ENCODE data around the gene PIH1D2. TPM values are rescaled to one million over a fixed set of nuclear protein-coding genes. Genes with fewer than 3 reads are reported as not detected.
"Not testable (repeated sequence)": the region's sequence is repeated elsewhere in the genome, so short reads cannot be mapped to it uniquely, and the experiment has no call there.

Gene PIH1D2
- total RNA-seq, 4 donors from 2014 or later, result 1.8 to 4.2 (median 3.2) TPM

- Histone ChIP-seq H3K27ac (no peak overlapping the region), H3K4me3 (no peak overlapping the region), H3K4me1 (peaks cover 2 to 20% (median 5%) of the 10 kb centered on the region in 3 donors), H3K9me3 (no peaks in the 10 kb centered on the region), H3K36me3 (peaks cover 0 to 59% of the 10 kb centered on the region in 2 donors), H3K27me3 (no peaks in the 10 kb centered on the region)
- TF ChIP-seq CTCF (IDR thresholded peaks at IDR 0.05), result no peak
- TF ChIP-seq POLR2AphosphoS5 (IDR thresholded peaks at IDR 0.05), result no peak
- TF ChIP-seq POLR2A (IDR thresholded peaks at IDR 0.05), result no peak
- TF ChIP-seq EP300 (IDR thresholded peaks at IDR 0.05), result no peak
- WGBS, 2 donors (ENCODE audit: low coverage in 1 of 2), result 85 to 100% methylated on average over 1 to 2 of the region's 2 CpGs
- ATAC-seq, result no peak
Measured at GRCh38 chr11:112029460-112029859, 44.4 kb downstream of the PIH1D2 start.

- not testable (repeated sequence) for ATAC-seq
Measured at GRCh38 chr11:112026784-112027410, 46.9 kb downstream of the PIH1D2 start.

GRCh38 chr11:112025707-112026106, 48.1 kb downstream of the PIH1D2 start:
- peak overlapping the region; percentile 78 to 94 for H3K4me3 ChIP-seq
- peaks cover 2 to 32% (median 5%) of the 10 kb centered on the region in 3 donors for H3K4me1 ChIP-seq
- H3K9me3 ChIP-seq, result no peaks in the 10 kb centered on the region
- WGBS, 2 donors (ENCODE audit: low coverage in 1 of 2), result 0 to 17% methylated on average over 1 of the region's 8 CpGs
- no peaks in the 10 kb centered on the region for H3K27me3 ChIP-seq
- H3K27ac ChIP-seq, result peak overlapping the region; percentile 48 to 95 (median 91)
- H3K36me3 ChIP-seq, result peaks cover 0 to 49% of the 10 kb centered on the region in 2 donors
- ATAC-seq, result no peak
- TF ChIP-seq EP300 (IDR thresholded peaks at IDR 0.05) (no peak), CTCF (IDR thresholded peaks at IDR 0.05) (no peak), POLR2AphosphoS5 (IDR thresholded peaks at IDR 0.05) (no peak), POLR2A (IDR thresholded peaks at IDR 0.05) (no peak)

More at GRCh38 chr11:112026784-112027410, 46.9 kb downstream of the PIH1D2 start:
- H3K9me3 ChIP-seq, H3K27ac ChIP-seq, H3K27me3 ChIP-seq, H3K4me3 ChIP-seq: not testable (repeated sequence)
- Histone ChIP-seq H3K4me1 (peaks cover 2 to 32% (median 5%) of the 10 kb centered on the region in 3 donors), H3K36me3 (peaks cover 0 to 47% of the 10 kb centered on the region in 2 donors)
- WGBS, 2 donors (ENCODE audit: low coverage in 1 of 2), result no CpG with 5 or more reads among the region's 49 CpGs

GRCh38 chr11:112024773-112025678, 48.8 kb downstream of the PIH1D2 start, which contains the start of gene DLAT:
Gene DLAT, plus strand, starts transcription at chr11:112025408. Its CDS starts 65 bp downstream, at chr11:112025473.
- ATAC-seq, result peak; percentile 94
- Histone ChIP-seq H3K27ac (peak within 1 kb of the TSS; percentile 48 to 95 (median 91)), H3K9me3 (no peaks in the 10 kb centered on the region), H3K4me3 (peak within 1 kb of the TSS; percentile 78 to 94), H3K27me3 (no peaks in the 10 kb centered on the region), H3K36me3 (peaks cover 1 to 49% of the 10 kb centered on the region in 2 donors), H3K4me1 (peaks cover 2 to 32% (median 5%) of the 10 kb centered on the region in 3 donors)
- no peak for TF ChIP-seq EP300 (IDR thresholded peaks at IDR 0.05)
- TF ChIP-seq POLR2AphosphoS5 (IDR thresholded peaks at IDR 0.05), result peak; percentile 68
- TF ChIP-seq POLR2A (IDR thresholded peaks at IDR 0.05), result peak; percentile 37 to 46
- no peak for TF ChIP-seq CTCF (IDR thresholded peaks at IDR 0.05)
- WGBS, 2 donors (ENCODE audit: low coverage in 1 of 2), result 0% methylated on average over 15 to 27 of the region's 71 CpGs

- Histone ChIP-seq H3K27ac (peak overlapping the region; percentile 48 to 95 (median 91)), H3K4me1 (peaks cover 2 to 32% (median 5%) of the 10 kb centered on the region in 3 donors), H3K36me3 (peaks cover 5 to 49% of the 10 kb centered on the region in 2 donors), H3K4me3 (peak overlapping the region; percentile 78 to 94), H3K9me3 (no peaks in the 10 kb centered on the region), H3K27me3 (no peaks in the 10 kb centered on the region)
- TF ChIP-seq CTCF (IDR thresholded peaks at IDR 0.05) (no peak), EP300 (IDR thresholded peaks at IDR 0.05) (no peak), POLR2A (IDR thresholded peaks at IDR 0.05) (no peak), POLR2AphosphoS5 (IDR thresholded peaks at IDR 0.05) (no peak)
- WGBS, 2 donors (ENCODE audit: low coverage in 1 of 2), result 23 to 25% methylated on average over 8 of the region's 10 CpGs
- ATAC-seq, result no peak
Measured at GRCh38 chr11:112024178-112024772, 49.5 kb downstream of the PIH1D2 start.
